ENCODE data around the gene SAMD5.

Gene SAMD5

DNA sequence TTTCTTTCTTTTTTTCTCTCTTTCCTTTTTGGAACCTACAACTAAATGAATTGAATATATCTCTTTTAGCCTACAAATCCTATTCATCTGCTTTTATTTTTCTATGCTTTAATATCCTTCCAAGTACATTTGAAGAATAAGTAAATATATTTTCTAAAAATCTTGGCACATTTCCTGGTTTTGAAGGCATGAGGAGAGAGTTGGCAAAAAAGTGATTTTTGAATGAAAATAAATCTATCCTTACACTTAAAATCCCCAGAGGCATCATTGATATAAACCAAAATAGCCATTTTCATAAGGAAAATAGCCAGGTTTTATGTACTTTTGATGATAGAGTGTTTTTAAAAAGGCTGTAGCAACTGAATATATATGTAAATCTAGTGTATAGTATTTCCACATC is 69.0 kb downstream of the SAMD5 start:
- no peak overlapping the region for H3K9ac ChIP-seq (ENCODE audit: low read depth, low read length)
- no peaks in the 10 kb centered on the region for H3K27me3 ChIP-seq (ENCODE audit: control insufficient read depth, insufficient read depth, low read length)
- no peak overlapping the region for H3K4me3 ChIP-seq (ENCODE audit: low read length)
- no peaks in the 10 kb centered on the region for H3K9me3 ChIP-seq (replicated peaks; ENCODE audit: low read length)
- H3K4me1 ChIP-seq (ENCODE audit: control insufficient read depth, insufficient read depth, low read length) = peaks cover 26% of the 10 kb centered on the region
- no peaks in the 10 kb centered on the region for H3K36me3 ChIP-seq (ENCODE audit: insufficient read depth, low read length)
- no peak overlapping the region for H3K4me2 ChIP-seq (ENCODE audit: low read length)

DNA sequence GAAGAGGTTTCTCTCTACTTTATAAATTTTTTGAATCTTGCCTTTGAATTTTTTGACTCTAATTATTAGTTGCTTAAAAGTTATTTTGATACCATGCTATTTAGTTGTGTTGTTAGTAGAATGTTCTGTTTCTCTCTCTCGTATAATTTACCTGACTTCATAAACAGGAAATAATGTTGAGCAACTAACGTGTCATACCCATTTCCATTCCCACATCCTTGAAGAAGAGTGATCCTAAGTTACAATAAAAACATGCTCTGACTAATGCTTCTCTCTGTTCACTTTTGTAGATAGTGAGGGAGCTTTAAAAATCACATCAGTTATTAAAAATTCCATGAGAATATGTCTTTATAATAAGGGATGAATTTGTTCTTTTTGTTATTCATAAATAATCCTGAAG is 69.7 kb downstream of the SAMD5 start:
- H3K4me2 ChIP-seq (ENCODE audit: low read length) = no peak overlapping the region
- H3K27me3 ChIP-seq (ENCODE audit: control insufficient read depth, insufficient read depth, low read length) = no peaks in the 10 kb centered on the region

DNA sequence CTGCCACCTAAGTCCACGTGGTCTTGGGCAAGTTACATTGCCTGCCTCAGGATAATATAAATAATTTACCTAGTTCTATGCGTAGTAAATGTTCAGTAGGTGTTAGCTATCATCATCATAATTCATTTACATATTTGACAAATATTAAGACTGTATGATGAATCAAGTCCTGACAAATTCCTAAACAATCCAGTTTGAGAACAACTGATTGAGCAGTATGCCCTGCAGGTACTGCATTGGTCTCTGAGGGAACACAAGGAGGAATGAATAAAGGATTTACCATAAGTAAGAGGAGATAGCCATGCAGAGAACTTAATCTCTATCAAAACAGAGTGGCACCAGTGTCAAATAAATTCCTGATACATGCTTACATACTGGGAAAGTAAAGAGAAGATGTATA is 70.4 kb downstream of the SAMD5 start:
- Histone ChIP-seq H3K4me3 (ENCODE audit: low read length) (no peak overlapping the region), H3K9ac (ENCODE audit: low read depth, low read length) (no peak overlapping the region), H3K4me1 (ENCODE audit: control insufficient read depth, insufficient read depth, low read length) (peaks cover 26% of the 10 kb centered on the region), H3K27me3 (ENCODE audit: control insufficient read depth, insufficient read depth, low read length) (no peaks in the 10 kb centered on the region), H3K36me3 (ENCODE audit: insufficient read depth, low read length) (no peaks in the 10 kb centered on the region), H3K9me3 (replicated peaks; ENCODE audit: low read length) (no peaks in the 10 kb centered on the region), H3K4me2 (ENCODE audit: low read length) (no peak overlapping the region)

More for the DNA sequence above, 69.7 kb downstream of the SAMD5 start:
- Histone ChIP-seq H3K36me3 (ENCODE audit: insufficient read depth, low read length) (no peaks in the 10 kb centered on the region), H3K4me3 (ENCODE audit: low read length) (no peak overlapping the region), H3K9me3 (replicated peaks; ENCODE audit: low read length) (no peaks in the 10 kb centered on the region), H3K9ac (ENCODE audit: low read depth, low read length) (no peak overlapping the region), H3K4me1 (ENCODE audit: control insufficient read depth, insufficient read depth, low read length) (peaks cover 26% of the 10 kb centered on the region)

DNA sequence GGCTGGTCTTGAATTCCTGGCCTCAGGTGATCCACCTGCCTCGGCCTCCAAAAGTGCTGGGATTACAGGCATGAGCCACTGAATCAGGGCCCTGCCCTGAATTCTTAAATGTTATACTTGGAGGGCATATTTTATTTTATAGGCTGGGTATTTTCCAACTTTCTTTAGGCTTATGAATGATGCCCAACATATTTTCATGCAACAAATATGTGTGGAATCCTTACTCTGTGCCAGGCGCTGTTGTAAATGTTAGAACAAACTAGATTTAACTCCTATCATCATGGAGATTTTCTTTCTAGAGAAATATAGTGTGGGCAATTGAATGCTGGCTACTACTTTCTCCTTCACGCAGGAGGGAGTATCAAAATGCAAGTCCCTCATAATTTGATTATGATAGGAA is 71.2 kb downstream of the SAMD5 start:
- no peaks in the 10 kb centered on the region for H3K9me3 ChIP-seq (replicated peaks; ENCODE audit: low read length)
- peaks cover 26% of the 10 kb centered on the region for H3K4me1 ChIP-seq (ENCODE audit: control insufficient read depth, insufficient read depth, low read length)
- H3K36me3 ChIP-seq (ENCODE audit: insufficient read depth, low read length) = no peaks in the 10 kb centered on the region
- no peaks in the 10 kb centered on the region for H3K27me3 ChIP-seq (ENCODE audit: control insufficient read depth, insufficient read depth, low read length)
- no peak overlapping the region for H3K9ac ChIP-seq (ENCODE audit: low read depth, low read length)
- no peak overlapping the region for H3K4me3 ChIP-seq (ENCODE audit: low read length)
- H3K4me2 ChIP-seq (ENCODE audit: low read length) = no peak overlapping the region

DNA sequence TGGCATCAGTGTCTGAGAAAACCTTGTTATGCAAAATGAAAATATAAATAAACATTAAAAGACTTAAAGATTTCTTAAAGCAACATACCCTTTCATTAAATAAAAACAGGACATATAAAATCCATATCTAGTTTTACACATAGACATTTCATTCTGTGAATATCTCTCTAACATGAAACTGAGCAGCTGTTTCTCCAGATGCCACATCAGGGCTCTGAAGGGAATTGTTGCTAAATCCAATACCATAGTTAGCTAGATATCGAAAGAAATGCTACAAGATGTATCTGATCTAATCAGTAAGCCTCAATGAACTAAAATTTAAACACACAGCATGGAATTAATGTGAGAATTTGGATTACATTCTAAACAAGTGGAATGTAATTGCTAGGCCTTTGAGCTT is 74.5 kb downstream of the SAMD5 start:
- no peak overlapping the region for H3K4me3 ChIP-seq (ENCODE audit: low read length)
- H3K4me2 ChIP-seq (ENCODE audit: low read length) = no peak overlapping the region
- no peaks in the 10 kb centered on the region for H3K27me3 ChIP-seq (ENCODE audit: control insufficient read depth, insufficient read depth, low read length)
- H3K36me3 ChIP-seq (ENCODE audit: insufficient read depth, low read length) = no peaks in the 10 kb centered on the region
- H3K9me3 ChIP-seq (replicated peaks; ENCODE audit: low read length) = no peaks in the 10 kb centered on the region
- no peak overlapping the region for H3K9ac ChIP-seq (ENCODE audit: low read depth, low read length)
- peaks cover 30% of the 10 kb centered on the region for H3K4me1 ChIP-seq (ENCODE audit: control insufficient read depth, insufficient read depth, low read length)

DNA sequence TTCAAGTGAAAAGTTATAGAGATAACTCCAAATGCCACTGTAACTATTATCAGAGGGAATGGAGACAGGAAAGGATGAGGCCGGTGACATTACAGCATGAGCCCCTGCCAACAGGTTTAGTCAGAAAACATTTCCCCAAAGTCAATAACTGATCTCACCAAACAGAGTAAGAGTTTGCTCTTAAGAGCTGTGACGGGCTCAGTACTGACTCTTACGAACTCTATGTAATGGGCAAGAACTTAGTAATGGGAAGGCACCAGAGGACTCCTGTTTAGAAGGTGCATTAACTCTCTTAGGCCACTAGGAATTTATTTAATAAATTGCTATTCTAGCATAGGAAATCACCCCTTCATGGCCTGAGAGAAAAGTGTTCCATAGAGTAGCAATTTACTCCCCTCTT is 76.8 kb downstream of the SAMD5 start:
- Histone ChIP-seq H3K9ac (ENCODE audit: low read depth, low read length) (no peak overlapping the region), H3K27me3 (ENCODE audit: control insufficient read depth, insufficient read depth, low read length) (no peaks in the 10 kb centered on the region), H3K4me2 (ENCODE audit: low read length) (no peak overlapping the region), H3K4me3 (ENCODE audit: low read length) (no peak overlapping the region), H3K4me1 (ENCODE audit: control insufficient read depth, insufficient read depth, low read length) (peaks cover 10% of the 10 kb centered on the region), H3K9me3 (replicated peaks; ENCODE audit: low read length) (no peaks in the 10 kb centered on the region), H3K36me3 (ENCODE audit: insufficient read depth, low read length) (no peaks in the 10 kb centered on the region)

DNA sequence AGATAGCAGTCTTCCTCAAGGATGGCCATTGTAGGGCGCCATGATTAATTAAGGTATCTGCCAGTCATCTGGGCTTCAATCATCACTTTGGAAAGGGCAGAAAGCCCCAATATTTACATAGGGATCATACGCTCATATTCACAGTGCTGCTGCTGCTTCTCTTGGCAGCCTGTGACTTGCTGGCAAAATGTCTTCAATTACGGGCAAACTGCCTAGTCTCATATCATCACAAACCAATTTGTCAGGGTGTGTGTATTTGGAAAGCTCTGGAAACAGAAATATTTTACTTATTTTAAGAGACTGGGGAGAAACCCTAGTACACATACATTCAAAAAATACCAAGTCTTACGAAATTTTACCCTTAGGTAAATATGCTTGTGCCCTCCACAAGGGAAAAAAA is 77.6 kb downstream of the SAMD5 start:
- Histone ChIP-seq H3K36me3 (ENCODE audit: insufficient read depth, low read length) (no peaks in the 10 kb centered on the region), H3K4me1 (ENCODE audit: control insufficient read depth, insufficient read depth, low read length) (peaks cover 7% of the 10 kb centered on the region), H3K9ac (ENCODE audit: low read depth, low read length) (no peak overlapping the region), H3K9me3 (replicated peaks; ENCODE audit: low read length) (no peaks in the 10 kb centered on the region), H3K4me3 (ENCODE audit: low read length) (no peak overlapping the region), H3K27me3 (ENCODE audit: control insufficient read depth, insufficient read depth, low read length) (no peaks in the 10 kb centered on the region), H3K4me2 (ENCODE audit: low read length) (peak overlapping the region; percentile 27)

DNA sequence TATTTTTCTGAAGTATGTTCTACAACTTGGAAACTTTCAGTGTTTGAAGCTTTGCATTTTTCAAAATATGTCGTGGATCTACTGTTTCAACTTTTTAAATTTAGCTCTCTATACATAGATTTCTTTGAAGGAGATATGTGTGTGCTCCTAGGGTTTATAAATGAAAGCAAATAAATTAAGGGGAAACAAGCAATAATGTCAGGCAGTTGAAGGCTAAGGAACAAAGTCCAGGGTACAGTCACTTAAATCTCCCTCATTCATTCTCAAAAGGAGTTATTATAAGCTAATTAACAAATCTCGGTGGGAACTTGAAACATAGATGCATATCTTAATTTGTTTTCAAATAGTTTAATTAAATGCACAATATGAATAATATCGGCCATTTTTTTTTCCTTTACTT is 79.4 kb downstream of the SAMD5 start:
- Histone ChIP-seq H3K9ac (ENCODE audit: low read depth, low read length) (no peak overlapping the region), H3K27me3 (ENCODE audit: control insufficient read depth, insufficient read depth, low read length) (no peaks in the 10 kb centered on the region), H3K4me1 (ENCODE audit: control insufficient read depth, insufficient read depth, low read length) (peaks cover 7% of the 10 kb centered on the region), H3K4me2 (ENCODE audit: low read length) (no peak overlapping the region), H3K36me3 (ENCODE audit: insufficient read depth, low read length) (no peaks in the 10 kb centered on the region), H3K9me3 (replicated peaks; ENCODE audit: low read length) (no peaks in the 10 kb centered on the region), H3K4me3 (ENCODE audit: low read length) (no peak overlapping the region)

DNA sequence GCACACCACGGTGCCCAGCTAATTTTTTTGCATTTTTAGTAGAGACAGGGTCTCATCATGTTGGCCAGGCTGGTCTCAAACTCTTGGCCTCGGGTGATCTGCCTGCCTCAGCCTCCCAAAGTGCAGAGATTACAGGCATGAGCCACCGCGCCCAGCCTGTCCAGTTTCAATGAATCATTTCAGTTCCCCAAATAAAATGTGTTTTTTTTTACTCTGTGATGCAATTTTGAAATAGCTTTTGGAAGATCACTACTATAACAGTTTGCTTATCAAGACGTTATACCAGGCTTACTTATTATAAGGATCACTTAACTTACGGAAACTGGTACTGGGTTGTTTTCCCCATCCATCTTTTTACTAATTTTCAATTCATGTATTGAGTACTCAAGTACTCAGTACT is 80.0 kb downstream of the SAMD5 start:
- H3K4me2 ChIP-seq (ENCODE audit: low read length) = no peak overlapping the region
- no peaks in the 10 kb centered on the region for H3K36me3 ChIP-seq (ENCODE audit: insufficient read depth, low read length)
- H3K27me3 ChIP-seq (ENCODE audit: control insufficient read depth, insufficient read depth, low read length) = no peaks in the 10 kb centered on the region
- H3K9ac ChIP-seq (ENCODE audit: low read depth, low read length) = no peak overlapping the region
- no peaks in the 10 kb centered on the region for H3K9me3 ChIP-seq (replicated peaks; ENCODE audit: low read length)
- H3K4me3 ChIP-seq (ENCODE audit: low read length) = no peak overlapping the region
- peaks cover 7% of the 10 kb centered on the region for H3K4me1 ChIP-seq (ENCODE audit: control insufficient read depth, insufficient read depth, low read length)

DNA sequence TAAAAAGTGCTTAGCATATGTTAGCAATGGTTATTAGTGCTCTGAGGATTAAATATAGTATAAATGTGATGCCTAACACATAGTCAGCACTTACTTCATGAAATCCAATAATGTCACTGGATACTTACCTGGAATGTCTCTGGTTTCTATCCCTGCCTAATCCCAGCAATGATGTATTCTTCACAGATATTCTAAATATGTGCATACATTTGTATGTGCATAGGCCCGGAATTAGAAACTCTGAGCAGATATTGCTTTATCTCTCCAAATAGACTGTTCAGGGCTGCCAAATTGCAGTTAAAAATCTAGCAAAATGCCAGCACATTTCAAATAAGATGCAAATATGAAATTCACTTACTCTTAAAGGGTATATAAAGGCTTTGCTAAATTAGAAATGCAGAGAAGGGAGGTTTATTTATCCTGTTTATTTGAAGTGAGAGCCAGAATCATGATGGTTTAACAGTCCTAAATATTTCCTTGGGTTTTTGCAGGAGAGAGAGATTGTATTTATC is 81.3 kb downstream of the SAMD5 start:
- peaks cover 7% of the 10 kb centered on the region for H3K4me1 ChIP-seq (ENCODE audit: control insufficient read depth, insufficient read depth, low read length)
- no peak overlapping the region for H3K4me3 ChIP-seq (ENCODE audit: low read length)
- H3K36me3 ChIP-seq (ENCODE audit: insufficient read depth, low read length) = no peaks in the 10 kb centered on the region
- no peak overlapping the region for H3K4me2 ChIP-seq (ENCODE audit: low read length)
- H3K27me3 ChIP-seq (ENCODE audit: control insufficient read depth, insufficient read depth, low read length) = no peaks in the 10 kb centered on the region
- no peak overlapping the region for H3K9ac ChIP-seq (ENCODE audit: low read depth, low read length)
- no peaks in the 10 kb centered on the region for H3K9me3 ChIP-seq (replicated peaks; ENCODE audit: low read length)

DNA sequence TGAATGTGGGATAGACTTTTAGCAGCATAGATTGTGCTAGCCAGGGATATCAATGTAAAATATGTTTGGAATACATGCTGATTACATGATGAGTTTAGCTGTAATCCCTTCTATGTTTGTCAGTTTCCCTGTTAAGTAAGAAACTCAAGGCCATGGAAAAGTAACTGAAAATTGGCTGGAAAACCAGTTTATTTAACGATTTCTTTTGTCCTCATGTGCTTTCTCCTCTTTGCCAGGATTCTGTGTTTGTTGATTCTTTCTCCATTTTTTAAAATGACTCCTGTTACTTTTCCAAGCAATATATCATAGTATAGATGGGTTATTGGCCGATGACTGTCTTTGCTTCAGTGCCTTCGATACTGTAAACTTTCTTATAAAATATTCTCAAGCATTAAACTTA is 87.5 kb downstream of the SAMD5 start:
- Histone ChIP-seq H3K4me3 (ENCODE audit: low read length) (no peak overlapping the region), H3K4me1 (ENCODE audit: control insufficient read depth, insufficient read depth, low read length) (no peaks in the 10 kb centered on the region)

DNA sequence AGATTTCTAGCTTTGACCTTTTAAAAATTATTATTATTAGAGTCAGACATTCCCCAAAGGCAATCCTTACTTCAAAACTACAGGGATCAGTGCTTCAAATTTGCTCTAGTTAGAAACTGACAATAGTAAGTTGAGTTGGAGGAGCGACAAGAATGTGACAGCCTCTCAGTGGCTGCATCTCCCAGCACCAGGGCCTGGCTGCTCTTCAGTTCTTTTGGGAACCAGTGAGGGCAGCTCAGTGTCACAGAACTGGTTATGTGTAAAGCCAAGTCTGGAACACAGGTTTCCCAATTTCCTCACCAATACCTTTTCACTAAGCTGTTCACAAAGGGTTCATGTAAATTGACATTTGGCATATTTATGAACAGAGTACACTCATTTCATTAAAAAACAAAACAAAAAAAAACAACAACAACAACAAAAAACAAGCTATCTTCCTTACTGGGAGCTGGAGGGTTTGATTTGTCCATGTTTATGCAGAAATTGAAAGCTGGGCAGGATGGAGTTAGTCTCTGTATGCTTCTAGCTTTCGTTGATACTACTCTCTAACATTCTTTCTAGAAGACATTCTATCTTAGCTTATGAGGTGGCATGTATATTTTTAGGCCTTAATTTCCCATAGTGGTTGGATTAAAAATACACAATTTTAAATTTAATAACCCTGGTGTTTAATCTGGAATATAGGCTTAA is 95.0 kb downstream of the SAMD5 start:
- Histone ChIP-seq H3K9ac (ENCODE audit: low read depth, low read length) (no peak overlapping the region), H3K4me2 (ENCODE audit: low read length) (no peak overlapping the region), H3K9me3 (replicated peaks; ENCODE audit: low read length) (no peaks in the 10 kb centered on the region), H3K36me3 (ENCODE audit: insufficient read depth, low read length) (no peaks in the 10 kb centered on the region), H3K4me3 (ENCODE audit: low read length) (no peak overlapping the region), H3K27me3 (ENCODE audit: control insufficient read depth, insufficient read depth, low read length) (no peaks in the 10 kb centered on the region), H3K4me1 (ENCODE audit: control insufficient read depth, insufficient read depth, low read length) (peaks cover 9% of the 10 kb centered on the region)

More for the DNA sequence above, 87.5 kb downstream of the SAMD5 start:
- Histone ChIP-seq H3K9me3 (replicated peaks; ENCODE audit: low read length) (no peaks in the 10 kb centered on the region), H3K9ac (ENCODE audit: low read depth, low read length) (no peak overlapping the region), H3K36me3 (ENCODE audit: insufficient read depth, low read length) (no peaks in the 10 kb centered on the region), H3K27me3 (ENCODE audit: control insufficient read depth, insufficient read depth, low read length) (no peaks in the 10 kb centered on the region), H3K4me2 (ENCODE audit: low read length) (no peak overlapping the region)
